ENCODE data around the gene LINS1.

DNA sequence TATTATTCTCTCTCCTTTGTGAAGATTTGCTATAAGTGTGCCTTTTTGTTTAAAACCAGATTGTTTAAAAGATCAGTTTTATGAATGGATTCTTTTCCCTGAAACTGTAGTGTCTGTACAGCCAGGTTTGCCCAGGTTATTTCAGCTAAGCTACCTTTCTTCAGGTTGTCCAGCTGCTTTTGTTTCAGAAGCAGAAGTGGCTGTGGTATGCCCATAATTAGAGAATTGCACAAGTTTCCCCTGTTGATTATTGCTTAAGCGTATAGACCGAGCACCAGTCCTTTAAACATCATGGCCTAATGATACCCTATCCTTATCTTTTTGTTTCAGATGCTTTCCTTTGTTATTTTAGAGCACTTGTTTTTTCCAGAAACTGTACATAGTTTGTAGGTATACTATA lies 10.6 kb upstream of the LINS1 start:
- TF ChIP-seq, protein P1, sequence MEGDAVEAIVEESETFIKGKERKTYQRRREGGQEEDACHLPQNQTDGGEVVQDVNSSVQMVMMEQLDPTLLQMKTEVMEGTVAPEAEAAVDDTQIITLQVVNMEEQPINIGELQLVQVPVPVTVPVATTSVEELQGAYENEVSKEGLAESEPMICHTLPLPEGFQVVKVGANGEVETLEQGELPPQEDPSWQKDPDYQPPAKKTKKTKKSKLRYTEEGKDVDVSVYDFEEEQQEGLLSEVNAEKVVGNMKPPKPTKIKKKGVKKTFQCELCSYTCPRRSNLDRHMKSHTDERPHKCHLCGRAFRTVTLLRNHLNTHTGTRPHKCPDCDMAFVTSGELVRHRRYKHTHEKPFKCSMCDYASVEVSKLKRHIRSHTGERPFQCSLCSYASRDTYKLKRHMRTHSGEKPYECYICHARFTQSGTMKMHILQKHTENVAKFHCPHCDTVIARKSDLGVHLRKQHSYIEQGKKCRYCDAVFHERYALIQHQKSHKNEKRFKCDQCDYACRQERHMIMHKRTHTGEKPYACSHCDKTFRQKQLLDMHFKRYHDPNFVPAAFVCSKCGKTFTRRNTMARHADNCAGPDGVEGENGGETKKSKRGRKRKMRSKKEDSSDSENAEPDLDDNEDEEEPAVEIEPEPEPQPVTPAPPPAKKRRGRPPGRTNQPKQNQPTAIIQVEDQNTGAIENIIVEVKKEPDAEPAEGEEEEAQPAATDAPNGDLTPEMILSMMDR (optimal IDR thresholded peaks at IDR 0.05 in 1 of 3, IDR thresholded peaks at IDR 0.05 in 1 of 3, conservative IDR thresholded peaks at IDR 0.05 in 1 of 3; ENCODE audit: extremely low read depth in 1 of 3, insufficient read depth in 2 of 3, low read length in 3 of 3) = no peak
- no peak for TF ChIP-seq EZH2 (IDR thresholded peaks at IDR 0.05; ENCODE audit: low read length)

Measured in keratinocyte (primary cell).